Esophagus muscularis mucosa (tissue), 4 donors: ENCODE measurements around the gene ARPC1A.

Experiments used
- CTCF ChIP-seq, 3 experiments: fragments of 200-600 bp in 2 of 3; fragments of 450-650 bp in 1 of 3; sonication (generic) in 2 of 3; IDR thresholded peaks; one replicate each; pipeline ENCODE4 v1.5.1; 2017 to 2019; ENCODE audit warnings: antibody characterized with exemption in 3 of 3, mild to moderate bottlenecking in 2 of 3, moderate library complexity in 1 of 3
- EP300 ChIP-seq: sonication (generic); formaldehyde crosslinking; IDR thresholded peaks from one replicate; pipeline ENCODE4 v1.6.1; 2017; ENCODE audit warnings: antibody characterized with exemption
- POLR2A ChIP-seq: fragments of 450-650 bp; IDR thresholded peaks from one replicate; pipeline ENCODE4 v1.6.1; 2017; ENCODE audit warnings: antibody characterized with exemption, moderate library complexity, mild to moderate bottlenecking, low read depth

GRCh38 chr7:99392046-99392445 is 66.3 kb downstream of the ARPC1A start:
- TF ChIP-seq POLR2A (no peak), EP300 (no peak), CTCF (IDR thresholded peaks at IDR 0.05) (no peak)
